Measurements from ENCODE around the gene PIGV.

- TF ChIP-seq GATA3 (IDR thresholded peaks at IDR 0.05; ENCODE audit: low read depth, low read length): no peak
- TF ChIP-seq GATA2 (IDR thresholded peaks at IDR 0.05; ENCODE audit: low read depth, low read length): no peak
Measured at GRCh38 chr1:26790551-26790953, 2.8 kb downstream of the PIGV start.
